ENCODE measurements around the gene RHAG. TPM values are rescaled to one million over a fixed set of nuclear protein-coding genes. Genes with fewer than 3 reads are reported as not detected.

The RHAG gene
- total RNA-seq, 1 experiment from 2014 or later = 0.57 TPM

DNA sequence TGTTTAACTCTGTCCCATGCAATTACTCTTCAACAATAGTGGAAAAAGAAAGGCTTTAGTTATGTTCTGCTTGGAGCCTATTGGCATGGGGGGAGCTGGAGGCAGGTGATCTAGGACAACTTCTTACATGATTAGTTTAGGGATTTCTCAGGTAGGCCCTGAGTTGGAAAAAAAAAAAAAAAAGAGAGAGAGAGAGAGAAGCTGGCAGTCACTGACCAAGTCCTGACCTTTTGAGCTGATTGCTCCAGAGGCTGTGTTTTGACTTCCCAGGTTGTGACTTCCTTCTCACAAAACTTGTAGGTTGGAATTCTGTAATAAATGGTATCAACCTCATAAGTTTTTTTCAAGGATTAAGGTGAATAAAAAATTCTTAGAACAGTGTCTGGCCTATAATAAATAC lies 78.4 kb downstream of the RHAG start:
- no peak overlapping the region for H3K4me3 ChIP-seq (replicated peaks in 1 of 2; ENCODE audit: low read depth in 1 of 2, low read length in 2 of 2)
- no peaks in the 10 kb centered on the region for H3K9me3 ChIP-seq (ENCODE audit: control insufficient read depth in 1 of 2, insufficient read depth in 1 of 2, low read depth in 1 of 2, low read length in 2 of 2)
- no peaks in the 10 kb centered on the region for H4K20me1 ChIP-seq (ENCODE audit: insufficient read depth)
- no peak overlapping the region for H2AFZ ChIP-seq (ENCODE audit: low read depth, low read length, poor library complexity, severe bottlenecking)
- BruUV-seq (replicated peaks) = no TSS peak
- DNase-seq (ENCODE audit: low read depth, low spot score) = no peak
- H3K4me2 ChIP-seq (ENCODE audit: low read length) = no peak overlapping the region
- POLR2A ChIA-PET = no interaction called here
- H3K27ac ChIP-seq (ENCODE audit: low read depth, low read length) = no peak overlapping the region
- no peak for ATAC-seq
- CTCF ChIA-PET = no interaction called here
- RAD21 ChIA-PET (ENCODE audit: low non-redundant PET in 1 of 2, low total read pairs in 2 of 2, uncharacterized antibody in 2 of 2, unreplicated experiment in 2 of 2) = no interaction called here
- H3K9ac ChIP-seq (ENCODE audit: low read length) = no peak overlapping the region
- TF ChIP-seq CBX3 (IDR thresholded peaks at IDR 0.05; ENCODE audit: low read depth) (no peak), RAD21 (IDR thresholded peaks at IDR 0.05; ENCODE audit: low read depth) (no peak), POLR2AphosphoS5 (IDR thresholded peaks at IDR 0.05; ENCODE audit: low read depth, low read length) (no peak), POLR2A (IDR thresholded peaks at IDR 0.05; ENCODE audit: borderline replicate concordance, extremely low read depth, insufficient read depth, insufficient read length) (no peak), SP1 (IDR thresholded peaks at IDR 0.05; ENCODE audit: low read depth) (no peak), JUND (IDR thresholded peaks at IDR 0.05) (no peak), EZH2 (IDR thresholded peaks at IDR 0.05) (no peak), EGR1 (IDR thresholded peaks at IDR 0.05; ENCODE audit: low read depth) (no peak), FOSL1 (IDR thresholded peaks at IDR 0.05; ENCODE audit: low read depth) (no peak), MAX (IDR thresholded peaks at IDR 0.05) (no peak), EZH2phosphoT487 (IDR thresholded peaks at IDR 0.05; ENCODE audit: borderline replicate concordance) (no peak), SRF (IDR thresholded peaks at IDR 0.05; ENCODE audit: low read depth) (no peak), ELF1 (IDR thresholded peaks at IDR 0.05; ENCODE audit: borderline replicate concordance, low read depth) (no peak), ZFX (IDR thresholded peaks at IDR 0.05) (no peak), YY1 (IDR thresholded peaks at IDR 0.05; ENCODE audit: extremely low read depth, insufficient replicate concordance, low read depth, low read length) (no peak), CEBPB (IDR thresholded peaks at IDR 0.05; ENCODE audit: low read depth) (no peak)
- TF ChIP-seq, protein P1, sequence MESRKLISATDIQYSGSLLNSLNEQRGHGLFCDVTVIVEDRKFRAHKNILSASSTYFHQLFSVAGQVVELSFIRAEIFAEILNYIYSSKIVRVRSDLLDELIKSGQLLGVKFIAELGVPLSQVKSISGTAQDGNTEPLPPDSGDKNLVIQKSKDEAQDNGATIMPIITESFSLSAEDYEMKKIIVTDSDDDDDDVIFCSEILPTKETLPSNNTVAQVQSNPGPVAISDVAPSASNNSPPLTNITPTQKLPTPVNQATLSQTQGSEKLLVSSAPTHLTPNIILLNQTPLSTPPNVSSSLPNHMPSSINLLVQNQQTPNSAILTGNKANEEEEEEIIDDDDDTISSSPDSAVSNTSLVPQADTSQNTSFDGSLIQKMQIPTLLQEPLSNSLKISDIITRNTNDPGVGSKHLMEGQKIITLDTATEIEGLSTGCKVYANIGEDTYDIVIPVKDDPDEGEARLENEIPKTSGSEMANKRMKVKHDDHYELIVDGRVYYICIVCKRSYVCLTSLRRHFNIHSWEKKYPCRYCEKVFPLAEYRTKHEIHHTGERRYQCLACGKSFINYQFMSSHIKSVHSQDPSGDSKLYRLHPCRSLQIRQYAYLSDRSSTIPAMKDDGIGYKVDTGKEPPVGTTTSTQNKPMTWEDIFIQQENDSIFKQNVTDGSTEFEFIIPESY (IDR thresholded peaks at IDR 0.05; ENCODE audit: extremely low read depth, insufficient replicate concordance, low read length) = no peak
- TF ChIP-seq, protein P2, sequence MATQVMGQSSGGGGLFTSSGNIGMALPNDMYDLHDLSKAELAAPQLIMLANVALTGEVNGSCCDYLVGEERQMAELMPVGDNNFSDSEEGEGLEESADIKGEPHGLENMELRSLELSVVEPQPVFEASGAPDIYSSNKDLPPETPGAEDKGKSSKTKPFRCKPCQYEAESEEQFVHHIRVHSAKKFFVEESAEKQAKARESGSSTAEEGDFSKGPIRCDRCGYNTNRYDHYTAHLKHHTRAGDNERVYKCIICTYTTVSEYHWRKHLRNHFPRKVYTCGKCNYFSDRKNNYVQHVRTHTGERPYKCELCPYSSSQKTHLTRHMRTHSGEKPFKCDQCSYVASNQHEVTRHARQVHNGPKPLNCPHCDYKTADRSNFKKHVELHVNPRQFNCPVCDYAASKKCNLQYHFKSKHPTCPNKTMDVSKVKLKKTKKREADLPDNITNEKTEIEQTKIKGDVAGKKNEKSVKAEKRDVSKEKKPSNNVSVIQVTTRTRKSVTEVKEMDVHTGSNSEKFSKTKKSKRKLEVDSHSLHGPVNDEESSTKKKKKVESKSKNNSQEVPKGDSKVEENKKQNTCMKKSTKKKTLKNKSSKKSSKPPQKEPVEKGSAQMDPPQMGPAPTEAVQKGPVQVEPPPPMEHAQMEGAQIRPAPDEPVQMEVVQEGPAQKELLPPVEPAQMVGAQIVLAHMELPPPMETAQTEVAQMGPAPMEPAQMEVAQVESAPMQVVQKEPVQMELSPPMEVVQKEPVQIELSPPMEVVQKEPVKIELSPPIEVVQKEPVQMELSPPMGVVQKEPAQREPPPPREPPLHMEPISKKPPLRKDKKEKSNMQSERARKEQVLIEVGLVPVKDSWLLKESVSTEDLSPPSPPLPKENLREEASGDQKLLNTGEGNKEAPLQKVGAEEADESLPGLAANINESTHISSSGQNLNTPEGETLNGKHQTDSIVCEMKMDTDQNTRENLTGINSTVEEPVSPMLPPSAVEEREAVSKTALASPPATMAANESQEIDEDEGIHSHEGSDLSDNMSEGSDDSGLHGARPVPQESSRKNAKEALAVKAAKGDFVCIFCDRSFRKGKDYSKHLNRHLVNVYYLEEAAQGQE (IDR thresholded peaks at IDR 0.05; ENCODE audit: low read depth) = no peak
- peaks cover 8% of the 10 kb centered on the region; the same call in 1 of the 2 replicates for H3K79me2 ChIP-seq (ENCODE audit: insufficient read depth, low read length)
- H3K9me2 ChIP-seq (ENCODE audit: insufficient read depth) = no peaks in the 10 kb centered on the region
- no peaks in the 10 kb centered on the region for H3K27me3 ChIP-seq (ENCODE audit: insufficient read depth, low read length)
- intact Hi-C loops (cut with micrococcal nuclease) = no loop called here
- peaks cover 0 to 2% of the 10 kb centered on the region in 2 experiments; a peak in 1 of 4 replicates for H3K36me3 ChIP-seq (ENCODE audit: control insufficient read depth in 1 of 2, insufficient read depth in 2 of 2, low read length in 2 of 2)
- H3K4me1 ChIP-seq (ENCODE audit: control insufficient read depth in 1 of 2, insufficient read depth in 2 of 2, low read length in 2 of 2) = peaks cover 40 to 44% of the 10 kb centered on the region in 2 experiments
